Activated T-cell treated with anti-CD3 and anti-CD28 coated beads for 48 hours (primary cell): Measurements from ENCODE around the gene MAPK14.

Source experiments
- DNase-seq: peaks from one replicate; pipeline ENCODE4 v3.0.0-alpha.2; 2020; ENCODE audit warnings: low read depth

Gene MAPK14

DNA sequence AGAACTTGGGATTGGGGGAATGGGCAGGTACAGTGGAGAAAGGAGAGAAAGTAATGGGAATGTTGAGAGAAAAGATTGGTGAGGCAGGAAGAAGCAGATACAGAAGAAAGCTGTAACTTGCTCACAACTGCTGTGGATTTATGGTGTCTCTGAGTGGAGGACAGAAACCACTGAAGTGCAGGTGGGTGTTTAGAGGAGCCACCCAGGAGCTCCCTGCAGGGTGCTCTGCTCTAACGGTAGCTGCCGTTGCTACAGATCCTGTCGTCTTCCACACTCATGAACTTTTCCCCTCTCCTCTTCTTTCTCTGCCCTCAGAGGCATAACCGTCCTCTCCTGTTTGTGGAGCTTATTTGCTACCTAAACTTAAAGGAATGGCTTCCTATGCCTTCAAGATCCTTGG, 75.2 kb downstream of the MAPK14 start:
- no peak for DNase-seq

GRCh38 chr6:36104836-36105235, 77.2 kb downstream of the MAPK14 start:
- DNase-seq: no peak

DNA sequence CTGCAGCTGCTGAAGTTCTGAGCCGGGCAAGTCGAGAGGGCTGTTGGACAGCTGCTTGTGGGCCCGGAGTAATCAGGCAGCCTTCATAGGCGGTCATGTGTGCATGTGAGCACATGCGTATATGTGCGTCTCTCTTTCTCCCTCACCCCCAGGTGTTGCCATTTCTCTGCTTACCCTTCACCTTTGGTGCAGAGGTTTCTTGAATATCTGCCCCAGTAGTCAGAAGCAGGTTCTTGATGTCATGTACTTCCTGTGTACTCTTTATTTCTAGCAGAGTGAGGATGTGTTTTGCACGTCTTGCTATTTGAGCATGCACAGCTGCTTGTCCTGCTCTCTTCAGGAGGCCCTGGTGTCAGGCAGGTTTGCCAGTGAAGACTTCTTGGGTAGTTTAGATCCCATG, 81.5 kb downstream of the MAPK14 start:
- no peak for DNase-seq

DNA sequence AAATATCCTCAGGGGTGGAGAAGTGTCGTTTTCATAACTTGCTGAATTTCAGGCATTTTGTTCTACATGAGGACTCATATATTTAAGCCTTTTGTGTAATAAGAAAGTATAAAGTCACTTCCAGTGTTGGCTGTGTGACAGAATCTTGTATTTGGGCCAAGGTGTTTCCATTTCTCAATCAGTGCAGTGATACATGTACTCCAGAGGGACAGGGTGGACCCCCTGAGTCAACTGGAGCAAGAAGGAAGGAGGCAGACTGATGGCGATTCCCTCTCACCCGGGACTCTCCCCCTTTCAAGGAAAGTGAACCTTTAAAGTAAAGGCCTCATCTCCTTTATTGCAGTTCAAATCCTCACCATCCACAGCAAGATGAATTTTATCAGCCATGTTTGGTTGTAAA, 82.4 kb downstream of the MAPK14 start:
- DNase-seq: no peak

- DNase-seq: no peak
Measured at GRCh38 chr6:36110863-36111262, 83.3 kb downstream of the MAPK14 start.

- DNase-seq: no peak
Measured at GRCh38 chr6:36111526-36111925, 83.9 kb downstream of the MAPK14 start.

DNA sequence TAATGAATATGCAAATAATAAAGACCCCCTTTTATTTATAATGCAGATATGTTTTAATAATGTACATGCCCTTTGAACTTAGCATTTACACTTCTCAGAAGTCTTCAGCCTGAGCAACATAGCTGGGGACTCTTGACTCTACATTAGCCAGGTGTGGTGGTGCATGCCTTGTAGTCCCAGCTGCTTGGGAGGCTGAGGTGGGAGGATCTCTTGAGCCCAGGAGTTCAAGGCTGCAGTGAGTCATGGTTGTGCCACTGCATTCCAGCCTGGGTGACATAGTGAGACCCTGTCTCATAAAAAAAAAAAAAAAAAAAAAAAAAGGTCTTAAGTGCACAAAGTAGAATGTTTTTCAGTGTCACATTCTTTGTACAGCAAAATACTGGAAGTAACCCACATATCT, 85.4 kb downstream of the MAPK14 start:
- no peak for DNase-seq

DNA sequence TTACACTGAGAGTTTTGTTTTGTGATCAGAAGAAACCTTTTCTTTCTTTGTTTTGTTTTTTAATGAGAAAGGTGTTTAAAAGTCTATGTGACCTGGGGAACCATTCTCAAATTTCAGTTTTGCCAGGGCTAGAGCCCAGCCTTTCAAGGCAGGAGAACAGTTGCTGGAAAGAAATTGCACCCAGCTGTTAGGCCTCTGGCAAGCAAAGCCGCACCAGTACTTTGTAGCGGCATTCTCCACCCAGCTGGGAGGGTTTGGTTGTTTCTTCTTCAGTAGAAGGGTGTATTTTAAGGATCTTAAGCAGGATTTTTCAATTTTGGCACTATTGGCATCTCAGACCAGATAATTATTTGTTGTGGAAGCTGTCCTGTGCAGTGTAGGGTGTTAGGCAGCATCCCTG, 86.1 kb downstream of the MAPK14 start:
- DNase-seq: no peak

DNA sequence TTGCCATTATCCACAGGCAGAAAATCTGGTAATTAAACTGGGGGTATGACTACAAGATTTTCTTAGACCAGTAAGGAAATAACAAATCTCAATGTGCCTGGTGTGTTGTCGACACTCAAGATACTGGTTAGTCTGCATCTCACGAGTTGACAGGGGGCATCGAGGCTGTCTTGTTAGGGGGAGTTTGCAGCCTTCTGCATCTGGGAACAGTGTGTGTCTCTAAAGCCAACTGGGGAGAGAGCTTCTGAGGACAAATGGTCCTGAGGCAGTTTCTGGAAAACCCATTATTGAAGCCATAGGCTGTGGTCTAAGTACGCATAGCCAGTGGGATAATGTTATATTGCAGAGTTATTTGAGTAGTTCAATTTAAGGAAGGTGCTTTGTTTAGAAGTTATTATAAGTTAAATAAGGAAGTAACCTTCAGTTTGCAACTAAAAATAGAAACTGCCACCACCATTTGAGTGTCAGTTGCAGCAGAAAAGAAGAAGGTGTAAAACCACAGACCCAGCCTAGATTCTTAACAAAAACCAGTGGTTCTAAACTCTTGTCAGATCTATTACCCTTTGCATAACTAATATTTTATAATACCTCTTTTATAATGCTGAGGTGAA, 87.3 kb downstream of the MAPK14 start:
- no peak for DNase-seq

DNA sequence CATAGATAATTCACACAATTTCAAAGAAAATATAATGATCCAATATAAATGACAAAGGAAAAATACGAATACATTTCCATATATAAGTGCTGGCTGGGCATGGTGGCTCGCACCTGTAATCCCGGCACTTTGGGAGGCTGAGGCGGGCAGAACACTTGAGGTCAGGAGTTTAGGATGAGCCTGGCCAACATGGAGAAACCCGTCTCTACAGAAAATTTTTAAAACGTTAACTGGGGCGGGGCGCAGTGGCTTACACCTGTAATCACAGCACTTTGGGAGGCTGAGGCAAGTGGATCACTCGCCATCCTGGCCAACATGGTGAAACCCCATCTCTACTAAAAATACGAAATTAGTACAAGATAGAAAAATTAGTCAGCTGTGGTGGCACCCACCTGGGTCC, 87.8 kb downstream of the MAPK14 start:
- DNase-seq: no peak

GRCh38 chr6:36116066-36116864, 88.7 kb downstream of the MAPK14 start:
- DNase-seq: no peak

DNA sequence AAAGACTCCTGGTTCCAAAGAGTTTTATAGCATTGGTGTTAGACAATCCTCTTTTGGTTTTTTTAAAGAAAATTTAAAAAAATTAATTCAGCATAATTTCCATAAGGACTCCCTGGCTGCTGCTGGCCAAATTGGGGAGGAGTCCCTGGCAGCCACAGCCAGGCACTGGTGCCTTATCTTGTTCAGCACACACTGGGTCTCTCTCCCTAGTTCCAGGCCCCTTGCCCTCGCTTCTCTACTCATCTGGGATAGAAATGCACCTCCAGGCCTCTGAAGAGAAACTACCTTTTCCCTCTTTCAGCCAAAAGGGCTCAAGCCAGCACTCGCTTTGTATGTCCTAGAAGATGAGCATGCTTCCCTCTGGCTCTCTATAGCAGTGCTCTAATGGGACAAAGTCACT, 89.3 kb downstream of the MAPK14 start:
- no peak for DNase-seq

GRCh38 chr6:36117658-36118549, 90.3 kb downstream of the MAPK14 start:
- no peak for DNase-seq

GRCh38 chr6:36118550-36119107, 91.0 kb downstream of the MAPK14 start:
- DNase-seq: peak; percentile 48

DNA sequence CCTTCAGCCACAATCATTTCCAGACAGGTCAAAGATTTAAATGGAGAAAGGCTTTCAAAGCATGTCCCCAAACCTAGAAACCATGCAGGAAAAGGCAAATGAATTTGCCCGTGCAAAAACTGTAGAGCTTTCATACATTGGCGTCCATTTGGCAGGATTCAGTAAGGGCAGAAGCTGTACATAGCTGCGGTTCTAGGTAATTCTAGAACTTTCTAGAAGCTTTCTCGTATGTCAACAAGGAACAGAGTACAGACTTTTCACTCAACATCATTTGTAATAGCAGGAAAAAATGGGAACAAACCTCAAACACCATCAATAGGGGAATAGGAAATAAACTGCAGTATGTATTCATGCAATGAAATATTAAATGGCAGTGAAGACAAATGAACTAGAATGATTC, 91.6 kb downstream of the MAPK14 start:
- no peak for DNase-seq

GRCh38 chr6:36120018-36120417, 92.4 kb downstream of the MAPK14 start:
- DNase-seq: no peak

DNA sequence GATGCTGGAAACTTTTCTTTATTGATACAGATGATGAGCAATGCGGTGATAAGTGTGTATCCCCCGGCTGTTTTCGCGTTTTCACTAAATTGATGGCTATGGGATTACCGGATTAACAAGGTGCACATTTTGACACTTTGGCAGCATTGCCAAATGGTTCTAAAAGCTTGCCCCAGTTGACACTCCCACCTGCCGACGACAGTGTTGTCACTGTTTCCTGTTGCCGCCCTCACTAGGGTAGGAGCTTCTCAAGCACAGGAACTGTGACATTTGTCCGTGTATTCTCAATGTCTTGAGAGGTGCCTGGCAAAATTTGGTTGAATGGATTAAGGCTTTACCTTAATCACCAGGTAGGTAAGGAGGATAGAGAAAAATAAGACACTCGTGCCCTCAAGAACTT, 92.9 kb downstream of the MAPK14 start:
- DNase-seq: peak; percentile 62

GRCh38 chr6:36120979-36121786, 93.6 kb downstream of the MAPK14 start:
- peak; percentile 54 for DNase-seq

DNA sequence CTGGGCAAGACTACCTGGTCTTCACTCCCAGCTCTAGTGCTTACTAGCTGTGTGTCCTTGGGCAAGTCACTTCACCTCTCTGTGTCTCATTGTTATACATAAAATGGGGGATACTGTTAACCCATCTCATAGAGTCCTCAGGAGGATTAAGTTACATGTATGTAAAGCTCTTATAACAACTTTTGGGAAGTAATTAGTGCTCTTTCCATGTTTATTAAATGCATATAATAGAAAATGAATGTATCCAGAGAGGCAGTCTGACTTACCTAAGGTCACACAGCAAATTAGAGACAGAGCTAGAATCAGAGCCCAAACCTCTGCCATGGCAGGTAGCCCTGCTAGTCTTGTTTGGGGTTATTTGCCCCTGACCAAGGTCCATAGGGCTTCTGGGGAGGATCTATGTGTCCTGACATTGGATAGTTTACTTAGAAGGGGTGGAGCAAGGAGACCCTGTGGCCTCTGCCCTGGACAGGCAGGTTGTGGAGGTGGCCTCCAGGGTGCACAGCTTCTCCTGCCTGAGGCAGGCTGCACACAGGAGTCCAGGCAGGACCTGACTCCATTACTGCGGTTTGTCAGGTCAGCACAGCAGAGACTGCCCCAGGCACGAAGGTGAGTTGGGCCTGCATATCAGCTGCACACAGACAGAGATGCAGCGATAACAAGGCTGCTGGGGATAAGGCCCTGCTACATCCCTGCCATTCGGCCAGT, 94.3 kb downstream of the MAPK14 start:
- DNase-seq: no peak

GRCh38 chr6:36122495-36123269, 95.1 kb downstream of the MAPK14 start:
- DNase-seq: no peak
